Stomach smooth muscle (tissue), 2 donors: Measurements from ENCODE around the gene TRPC3.

Source experiments
- H3K27ac ChIP-seq: one replicate; pipeline ENCODE4 v1.7.0; 2013; ENCODE audit warnings: mild to moderate bottlenecking, low read length, inconsistent platforms
- H3K27me3 ChIP-seq, 2 donors: one replicate each; pipeline ENCODE4 v1.7.0; 2013; ENCODE audit warnings: low read length in 2 of 2; ENCODE audit not compliant: insufficient read depth in 2 of 2, control insufficient read depth in 1 of 2
- H3K36me3 ChIP-seq, 2 donors: one replicate each; pipeline ENCODE4 v1.7.0; 2013; ENCODE audit warnings: low read length in 2 of 2; ENCODE audit not compliant: control insufficient read depth in 2 of 2, insufficient read depth in 2 of 2
- H3K4me1 ChIP-seq: one replicate; pipeline ENCODE4 v1.7.0; 2013; ENCODE audit warnings: low read length; ENCODE audit not compliant: control insufficient read depth, insufficient read depth
- H3K4me3 ChIP-seq, 2 donors: one replicate each; pipeline ENCODE4 v1.7.0; 2013; ENCODE audit warnings: low read length in 2 of 2
- H3K9ac ChIP-seq, 2 donors: one replicate each; pipeline ENCODE4 v1.7.0; 2013; ENCODE audit warnings: low read length in 2 of 2, mild to moderate bottlenecking in 1 of 2
- H3K9me3 ChIP-seq, 2 donors: one replicate each; pipeline ENCODE4 v1.7.0; 2013; ENCODE audit warnings: low read length in 2 of 2; ENCODE audit not compliant: control insufficient read depth in 2 of 2
- donor health status: healthy.
- donor health status: Pancreatic carcinoma.

TRPC3 gene

GRCh38 chr4:121950680-121951520 lies 960 bp downstream of the TRPC3 start:
- no peaks in the 10 kb centered on the region for H3K36me3 ChIP-seq
- H3K4me3 ChIP-seq: peak overlapping the region; percentile 75 to 79
- peak overlapping the region in 1 of 2 donors; percentile 24 for H3K9ac ChIP-seq
- H3K27me3 ChIP-seq: peaks cover 12 to 14% of the 10 kb centered on the region in 2 donors
- H3K9me3 ChIP-seq: no peaks in the 10 kb centered on the region
- H3K4me1 ChIP-seq: peaks cover 8% of the 10 kb centered on the region
- H3K27ac ChIP-seq: no peak overlapping the region

DNA sequence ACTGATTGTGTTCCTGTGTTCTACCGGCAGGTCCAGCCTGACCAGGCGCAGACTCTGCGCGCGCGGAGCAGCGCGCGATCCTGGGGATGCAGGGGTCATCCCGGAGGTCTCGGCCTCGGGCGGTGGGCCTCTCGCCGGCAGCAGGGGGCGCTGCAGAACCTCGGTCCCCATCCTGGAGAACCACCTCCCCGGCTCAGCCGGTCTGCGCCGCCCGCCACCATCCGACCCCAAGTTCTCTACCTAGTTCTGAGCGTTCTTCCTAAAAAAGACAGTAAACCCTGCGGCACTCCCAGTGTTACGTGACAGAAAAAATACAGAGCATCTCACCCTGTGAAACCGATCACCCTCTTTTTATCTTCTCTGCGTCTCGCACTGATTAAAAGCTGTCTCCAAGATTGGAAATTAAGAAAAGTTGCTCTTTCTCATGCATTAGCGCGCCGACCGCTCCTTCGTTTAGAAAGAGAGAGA lies 1.6 kb downstream of the TRPC3 start:
- Histone ChIP-seq H3K27ac (no peak overlapping the region), H3K9ac (peak overlapping the region in 1 of 2 donors; percentile 24), H3K9me3 (no peaks in the 10 kb centered on the region), H3K27me3 (peaks cover 12 to 14% of the 10 kb centered on the region in 2 donors), H3K36me3 (no peaks in the 10 kb centered on the region), H3K4me1 (peaks cover 8% of the 10 kb centered on the region), H3K4me3 (peak overlapping the region; percentile 75 to 79)

DNA sequence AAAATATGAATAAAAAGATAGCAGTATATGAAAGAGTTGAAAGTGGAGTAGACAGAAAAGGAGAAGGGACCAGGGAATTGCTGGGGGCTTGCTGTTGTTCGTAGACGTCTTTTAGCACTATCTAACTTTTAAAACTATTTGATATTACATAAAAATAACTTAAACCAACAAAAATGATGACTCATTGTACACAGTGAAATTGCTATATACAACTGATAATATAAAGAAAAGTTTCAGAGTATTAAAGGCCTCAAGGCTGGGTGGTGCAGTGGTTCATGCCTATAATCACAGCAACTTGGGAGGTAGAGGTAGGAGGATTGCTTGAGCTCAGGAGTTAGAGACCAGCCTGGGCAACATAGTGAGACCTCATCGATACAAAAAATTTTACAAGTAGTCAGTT lies 5.2 kb downstream of the TRPC3 start:
- no peaks in the 10 kb centered on the region for H3K9me3 ChIP-seq
- no peak overlapping the region for H3K4me3 ChIP-seq
- peaks cover 2 to 7% of the 10 kb centered on the region in 2 donors for H3K27me3 ChIP-seq
- H3K36me3 ChIP-seq: no peaks in the 10 kb centered on the region
- peaks cover 6% of the 10 kb centered on the region for H3K4me1 ChIP-seq
- H3K9ac ChIP-seq: no peak overlapping the region
- H3K27ac ChIP-seq: no peak overlapping the region

DNA sequence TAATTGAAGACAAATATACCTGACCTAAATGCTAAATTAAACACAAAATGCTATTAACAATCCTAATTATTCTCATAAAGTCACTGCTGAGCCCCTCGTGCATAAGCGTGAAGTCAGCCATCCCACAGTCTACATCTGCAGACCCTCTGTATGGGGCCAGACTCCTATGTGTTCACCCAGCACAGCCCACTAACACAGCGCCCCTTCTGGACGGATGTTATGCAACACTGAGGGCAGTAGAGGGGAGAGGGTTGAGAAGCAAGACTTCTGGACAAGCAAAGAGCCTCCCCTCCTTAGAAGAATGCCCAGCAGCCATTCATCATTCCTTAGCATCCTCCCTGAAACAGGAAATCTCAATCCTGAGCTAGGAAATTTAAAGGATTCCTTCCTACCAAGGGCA lies 7.9 kb downstream of the TRPC3 start:
- Histone ChIP-seq H3K9ac (no peak overlapping the region), H3K9me3 (no peaks in the 10 kb centered on the region), H3K36me3 (no peaks in the 10 kb centered on the region), H3K27me3 (peaks cover 0 to 7% of the 10 kb centered on the region in 2 donors), H3K27ac (no peak overlapping the region), H3K4me3 (no peak overlapping the region), H3K4me1 (no peaks in the 10 kb centered on the region)

DNA sequence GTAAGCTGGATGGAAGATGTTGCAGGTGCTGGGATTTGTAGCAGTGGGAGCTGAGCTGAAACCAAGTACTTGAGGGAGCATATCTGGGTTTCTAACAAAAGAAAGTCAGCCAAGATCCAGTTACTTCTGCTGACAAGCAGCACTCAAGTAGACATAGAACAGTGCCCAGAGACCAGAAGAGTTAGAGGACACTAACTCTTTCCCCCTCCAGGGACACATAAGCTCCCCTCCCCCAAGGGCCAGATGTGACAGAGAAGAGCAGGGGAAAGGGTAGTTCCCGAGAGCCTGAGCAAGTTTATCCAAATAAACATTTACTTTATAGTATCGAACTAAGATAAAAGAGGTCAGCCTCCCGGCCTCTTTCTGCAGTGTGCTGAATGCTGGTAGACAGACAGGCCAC lies 12.2 kb downstream of the TRPC3 start:
- H3K9ac ChIP-seq: no peak overlapping the region
- no peak overlapping the region for H3K27ac ChIP-seq
- H3K4me3 ChIP-seq: no peak overlapping the region
- no peaks in the 10 kb centered on the region for H3K36me3 ChIP-seq
- H3K27me3 ChIP-seq: peaks cover 0 to 7% of the 10 kb centered on the region in 2 donors
- H3K9me3 ChIP-seq: no peaks in the 10 kb centered on the region
- H3K4me1 ChIP-seq: no peaks in the 10 kb centered on the region

GRCh38 chr4:121938282-121939092 lies 13.4 kb downstream of the TRPC3 start:
- Histone ChIP-seq H3K36me3 (no peaks in the 10 kb centered on the region), H3K9ac (no peak overlapping the region), H3K4me3 (no peak overlapping the region), H3K27me3 (peaks cover 0 to 7% of the 10 kb centered on the region in 2 donors), H3K27ac (no peak overlapping the region), H3K4me1 (no peaks in the 10 kb centered on the region), H3K9me3 (no peaks in the 10 kb centered on the region)

- Histone ChIP-seq H3K9ac (no peak overlapping the region), H3K36me3 (no peaks in the 10 kb centered on the region), H3K4me3 (no peak overlapping the region), H3K4me1 (no peaks in the 10 kb centered on the region), H3K27me3 (peaks cover 0 to 7% of the 10 kb centered on the region in 2 donors), H3K9me3 (no peaks in the 10 kb centered on the region), H3K27ac (no peak overlapping the region)
Observed at GRCh38 chr4:121936101-121936500, 15.8 kb downstream of the TRPC3 start.

DNA sequence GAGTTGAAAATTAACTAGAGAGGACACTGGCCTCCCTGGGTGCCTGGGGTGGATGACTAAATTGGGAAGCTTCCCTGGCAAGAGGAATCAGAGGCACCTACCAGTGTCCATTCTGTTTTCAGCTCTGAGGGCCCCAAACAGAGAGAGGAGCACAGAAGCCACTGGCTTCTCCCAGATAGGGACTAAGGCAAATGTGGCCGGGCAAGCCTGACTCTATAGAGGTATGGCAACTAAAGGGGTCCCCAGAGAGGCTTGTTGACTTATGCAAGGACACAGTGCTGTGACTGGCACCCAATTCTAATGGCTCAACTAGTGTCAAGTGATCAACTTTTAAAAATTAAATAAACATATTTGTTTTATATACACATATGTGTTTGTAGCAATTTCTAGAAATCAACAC lies 17.2 kb downstream of the TRPC3 start:
- Histone ChIP-seq H3K9me3 (no peaks in the 10 kb centered on the region), H3K4me3 (no peak overlapping the region), H3K27me3 (no peaks in the 10 kb centered on the region), H3K9ac (no peak overlapping the region), H3K36me3 (no peaks in the 10 kb centered on the region), H3K27ac (no peak overlapping the region), H3K4me1 (no peaks in the 10 kb centered on the region)

DNA sequence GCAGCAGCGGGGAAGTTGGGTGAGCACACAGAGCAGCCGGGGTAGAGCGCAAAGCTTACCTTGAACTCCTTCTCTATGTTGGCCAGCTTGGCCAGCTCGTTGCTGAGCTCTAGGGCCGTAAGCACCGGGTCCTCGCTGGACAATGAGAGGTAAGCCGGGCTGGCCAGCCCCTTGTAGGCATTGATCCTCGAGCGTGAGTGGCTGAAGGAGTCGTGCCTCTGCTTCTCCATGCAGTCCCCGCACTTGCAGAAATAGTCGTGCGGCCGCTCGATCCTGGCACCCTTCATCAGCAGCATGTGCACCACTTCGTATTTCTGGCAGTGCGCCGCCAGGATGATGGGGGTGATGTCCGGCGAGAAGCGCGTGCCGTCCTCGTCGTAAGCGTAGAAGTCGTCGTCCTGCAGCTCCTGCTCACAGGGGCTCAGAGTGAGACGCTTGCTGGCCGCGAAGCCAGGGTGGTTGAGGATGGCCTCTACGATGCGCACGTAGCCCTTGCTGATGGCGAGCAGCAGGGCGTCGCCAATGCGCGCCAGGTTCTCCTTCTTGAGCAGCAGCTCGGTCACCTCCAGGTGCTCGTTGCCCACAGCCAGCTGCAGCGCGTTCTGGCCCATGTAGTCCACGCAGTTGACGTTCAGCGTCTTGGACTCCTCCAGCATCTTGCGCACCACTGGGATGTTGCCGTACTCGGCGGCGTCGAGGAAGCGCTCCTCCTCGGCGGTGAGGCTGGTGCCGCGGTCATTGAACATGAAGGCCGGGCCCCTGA lies 19.5 kb downstream of the TRPC3 start:
- H3K27ac ChIP-seq: no peak overlapping the region
- H3K27me3 ChIP-seq: no peaks in the 10 kb centered on the region
- no peak overlapping the region for H3K9ac ChIP-seq
- no peaks in the 10 kb centered on the region for H3K4me1 ChIP-seq
- H3K36me3 ChIP-seq: no peaks in the 10 kb centered on the region
- no peaks in the 10 kb centered on the region for H3K9me3 ChIP-seq
- no peak overlapping the region for H3K4me3 ChIP-seq

DNA sequence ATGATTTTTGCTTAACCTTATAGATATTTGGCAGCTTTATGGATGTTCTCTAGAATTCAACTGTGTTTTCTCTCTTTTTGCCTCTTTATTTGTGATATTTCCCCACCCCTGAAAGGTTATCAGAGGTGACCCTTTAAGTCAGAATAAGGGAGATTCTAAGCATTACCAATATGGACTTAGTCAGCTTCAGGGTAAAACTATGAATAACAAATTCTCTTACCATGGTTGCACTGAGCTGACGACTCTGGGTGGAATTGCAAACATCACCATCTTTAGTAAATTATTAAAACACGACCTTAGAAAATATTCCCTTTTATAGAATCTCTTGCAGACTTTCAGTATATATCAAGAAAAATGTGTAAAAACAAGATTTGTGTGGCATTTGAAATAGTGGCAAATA lies 21.6 kb downstream of the TRPC3 start:
- Histone ChIP-seq H3K4me1 (no peaks in the 10 kb centered on the region), H3K27me3 (no peaks in the 10 kb centered on the region), H3K9me3 (no peaks in the 10 kb centered on the region), H3K4me3 (no peak overlapping the region), H3K27ac (no peak overlapping the region), H3K36me3 (no peaks in the 10 kb centered on the region), H3K9ac (no peak overlapping the region)
